Liver (tissue), 9 donors: ENCODE measurements around the gene IGFALS. TPM values are rescaled to one million over a fixed set of nuclear protein-coding genes. Genes with fewer than 3 reads are reported as not detected.

Experiments
- DNase-seq: peaks from one replicate; pipeline ENCODE4 v3.0.0-alpha.2; 2017; ENCODE audit warnings: low spot score
- H3K27ac ChIP-seq, 2 donors: one replicate each; pipeline ENCODE4 v1.7.0; 2013; ENCODE audit warnings: inconsistent platforms in 2 of 2, low read length in 2 of 2, control low read depth in 1 of 2, low read depth in 1 of 2, mild to moderate bottlenecking in 1 of 2
- H3K27me3 ChIP-seq, 4 donors: one replicate each; pipeline versions ENCODE4 v1.6.1 to v1.7.0; 2013; ENCODE audit warnings: low read length in 3 of 4, inconsistent platforms in 1 of 4, mild to moderate bottlenecking in 1 of 4, moderate library complexity in 1 of 4; ENCODE audit not compliant: control insufficient read depth in 4 of 4, insufficient read depth in 4 of 4
- H3K36me3 ChIP-seq, 4 donors: one replicate each; pipeline versions ENCODE4 v1.6.1 to v1.7.0; 2013; ENCODE audit warnings: low read length in 3 of 4, mild to moderate bottlenecking in 3 of 4, low read depth in 1 of 4, moderate library complexity in 1 of 4; ENCODE audit not compliant: control insufficient read depth in 4 of 4, insufficient read depth in 3 of 4
- H3K4me1 ChIP-seq, 4 donors: one replicate each; pipeline versions ENCODE4 v1.6.1 to v1.7.0; 2013; ENCODE audit warnings: low read length in 3 of 4, mild to moderate bottlenecking in 3 of 4, moderate library complexity in 1 of 4; ENCODE audit not compliant: control insufficient read depth in 4 of 4, insufficient read depth in 4 of 4
- H3K4me3 ChIP-seq, 3 donors: one replicate each; pipeline versions ENCODE4 v1.6.1 to v1.7.0; 2013; ENCODE audit warnings: low read length in 3 of 3, control low read depth in 1 of 3, low read depth in 1 of 3, mild to moderate bottlenecking in 1 of 3
- H3K9ac ChIP-seq, 2 donors: one replicate each; pipeline ENCODE4 v1.7.0; 2013; ENCODE audit warnings: low read length in 2 of 2, mild to moderate bottlenecking in 2 of 2, moderate library complexity in 2 of 2, control low read depth in 1 of 2, low read depth in 1 of 2
- H3K9me3 ChIP-seq, 4 donors: one replicate each; pipeline versions ENCODE4 v1.6.1 to v1.7.0; 2013; ENCODE audit warnings: low read length in 3 of 4; ENCODE audit not compliant: control insufficient read depth in 4 of 4
- EGR1 ChIP-seq, 2 donors: IDR thresholded peaks; 2 replicates each; pipeline ENCODE4 v1.6.1; 2016 to 2018; ENCODE audit warnings: antibody characterized with exemption in 2 of 2, low read depth in 2 of 2
- FOXA1 ChIP-seq: IDR thresholded peaks from 2 replicates; pipeline ENCODE4 v1.6.1; 2016; ENCODE audit warnings: antibody characterized with exemption
- FOXA2 ChIP-seq: IDR thresholded peaks from 2 replicates; pipeline ENCODE4 v1.6.1; 2016; ENCODE audit warnings: antibody characterized with exemption
- GABPA ChIP-seq, 2 donors: IDR thresholded peaks in 1 of 2; conservative IDR thresholded peaks in 1 of 2; 2 replicates each; pipeline ENCODE4 v1.6.1; 2016; ENCODE audit warnings: antibody characterized with exemption in 2 of 2, mild to moderate bottlenecking in 1 of 2, moderate library complexity in 1 of 2
- HNF4A ChIP-seq, 2 donors: conservative IDR thresholded peaks; 2 replicates each; pipeline ENCODE4 v1.6.1; 2016; ENCODE audit warnings: antibody characterized with exemption in 2 of 2, mild to moderate bottlenecking in 2 of 2
- HNF4G ChIP-seq: IDR thresholded peaks from 2 replicates; pipeline ENCODE4 v1.6.1; 2016; ENCODE audit warnings: antibody characterized with exemption
- JUND ChIP-seq, 2 donors: IDR thresholded peaks; 2 replicates each; pipeline ENCODE4 v1.6.1; 2016; ENCODE audit warnings: antibody characterized with exemption in 2 of 2
- NR2F2 ChIP-seq: IDR thresholded peaks from 2 replicates; pipeline ENCODE4 v1.6.1; 2016; ENCODE audit warnings: antibody characterized with exemption
- RAD21 ChIP-seq, 2 donors: IDR thresholded peaks; 2 replicates each; pipeline ENCODE4 v1.6.1; 2016; ENCODE audit warnings: antibody characterized with exemption in 2 of 2, mild to moderate bottlenecking in 2 of 2
- RXRA ChIP-seq, 2 donors: IDR thresholded peaks; 2 replicates each; pipeline ENCODE4 v1.6.1; 2017 to 2018; ENCODE audit warnings: antibody characterized with exemption in 2 of 2, mild to moderate bottlenecking in 1 of 2
- SP1 ChIP-seq: IDR thresholded peaks from 2 replicates; pipeline ENCODE4 v1.6.1; 2018; ENCODE audit warnings: antibody characterized with exemption, mild to moderate bottlenecking
- TAF1 ChIP-seq: conservative IDR thresholded peaks from 2 replicates; pipeline ENCODE4 v1.6.1; 2016; ENCODE audit warnings: antibody characterized with exemption, mild to moderate bottlenecking
- YY1 ChIP-seq: IDR thresholded peaks from 2 replicates; pipeline ENCODE4 v1.6.1; 2016; ENCODE audit warnings: antibody characterized with exemption, mild to moderate bottlenecking
- WGBS: extraction: QIAGEN DNeasy Blood & Tissue Kit; methylation state at CpG from one replicate; pipeline ENCODE4 v1.1.7; 2013; 5-methylcytosine and 5-hydroxymethylcytosine counted together
- polyA plus RNA-seq, 2 donors: library from polyadenylated mRNA; stranded (reverse) in 1 of 2; unstranded in 1 of 2; fragments of 200-250 nt in 1 of 2; fragments of >200 nt in 1 of 2; fragmentation: Nextera tagmentation in 1 of 2; extraction: Ambion mirVana in 1 of 2; gene quantifications; one replicate each; pipeline versions ENCODE4 v1.2.1 to v1.2.3, GENCODE V29; 2013 to 2015
- total RNA-seq, 2 donors: library from RNA; depleted of rRNA; stranded (reverse); fragments of >200 nt; gene quantifications; one replicate each; pipeline ENCODE4 v1.2.3, GENCODE V29; 2014
- TF ChIP-seq, protein P1 (sequence below): IDR thresholded peaks from 2 replicates; pipeline ENCODE4 v1.6.1; 2016; ENCODE audit warnings: antibody characterized with exemption, mild to moderate bottlenecking
- TF ChIP-seq, protein P2 (sequence below): IDR thresholded peaks from 2 replicates; pipeline ENCODE4 v1.6.1; 2016; ENCODE audit warnings: antibody characterized with exemption
- TF ChIP-seq, protein P3 (sequence below): fragments of 150-350 bp; IDR thresholded peaks from 2 replicates; pipeline ENCODE4 v1.5.1; 2017; ENCODE audit warnings: improper control_type of control experiment, low read depth, low read length; ENCODE audit not compliant: missing input control
- TF ChIP-seq, protein P4 (sequence below): IDR thresholded peaks from 2 replicates; pipeline ENCODE4 v1.6.1; 2016; ENCODE audit warnings: antibody characterized with exemption
- TF ChIP-seq, protein P5 (sequence below): IDR thresholded peaks from 2 replicates; pipeline ENCODE4 v1.6.1; 2016; ENCODE audit warnings: antibody characterized with exemption
- donor health status: healthy.
- donor health status: healthy.
- donor health status: healthy.
- donor health status: healthy.
- donor health status: healthy.

IGFALS gene
- total and polyA plus RNA-seq, 4 donors, result 19.8 to 161 (median 68.4) TPM

DNA sequence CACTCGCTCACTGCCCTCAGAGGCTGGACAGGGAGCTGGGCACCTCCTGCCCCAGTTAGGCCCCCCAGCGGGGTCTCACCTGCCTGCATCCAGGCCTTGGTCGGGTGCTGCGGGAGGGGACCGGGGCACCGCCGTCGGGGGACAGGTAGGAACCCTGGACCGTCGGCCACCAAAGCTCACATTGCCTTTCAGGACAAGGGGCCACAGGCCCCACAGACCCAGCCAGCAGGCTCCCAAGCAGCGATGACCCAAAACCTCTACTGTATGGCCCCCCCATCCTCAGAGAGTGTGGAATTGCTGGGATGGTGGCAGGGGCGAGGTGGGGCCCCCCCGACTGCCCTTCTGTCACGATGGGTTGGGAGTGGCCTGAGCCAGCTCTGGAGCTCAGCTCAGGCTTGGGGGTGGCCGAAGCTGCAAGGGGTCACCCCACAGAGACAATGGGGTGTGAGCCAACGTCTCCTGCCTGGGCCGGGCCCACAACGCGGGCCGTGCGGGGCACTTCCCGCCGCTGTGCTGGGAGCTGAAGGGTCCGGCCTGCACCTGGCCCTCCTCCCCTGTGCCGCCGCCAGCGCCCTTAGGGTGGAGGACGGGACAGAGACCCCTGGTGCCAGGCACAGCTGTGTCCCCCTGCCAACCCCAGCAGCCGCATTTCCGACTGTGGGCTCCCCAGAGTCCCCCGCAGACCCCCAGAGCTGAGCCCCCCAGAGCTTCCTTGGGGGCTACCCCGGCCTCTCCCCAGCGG is 498 bp downstream of the IGFALS start:
- Histone ChIP-seq H3K27me3 (no peaks in the 10 kb centered on the region), H3K4me1 (peaks cover 20 to 66% (median 47%) of the 10 kb centered on the region in 4 donors), H3K36me3 (peaks cover 0 to 27% (median 4%) of the 10 kb centered on the region in 4 donors), H3K9me3 (no peaks in the 10 kb centered on the region), H3K9ac (peak overlapping the region in 1 of 2 donors; percentile 71), H3K27ac (peak overlapping the region; percentile 64 to 76), H3K4me3 (peak overlapping the region; percentile 63 to 73 (median 70))
- 42% methylated on average over 33 of the region's 33 CpGs for WGBS
- no peak for DNase-seq
- no peak for TF ChIP-seq SP1
- TF ChIP-seq FOXA1, result no peak
- TF ChIP-seq RXRA (IDR thresholded peaks at IDR 0.05), result no peak
- TF ChIP-seq, protein P1, sequence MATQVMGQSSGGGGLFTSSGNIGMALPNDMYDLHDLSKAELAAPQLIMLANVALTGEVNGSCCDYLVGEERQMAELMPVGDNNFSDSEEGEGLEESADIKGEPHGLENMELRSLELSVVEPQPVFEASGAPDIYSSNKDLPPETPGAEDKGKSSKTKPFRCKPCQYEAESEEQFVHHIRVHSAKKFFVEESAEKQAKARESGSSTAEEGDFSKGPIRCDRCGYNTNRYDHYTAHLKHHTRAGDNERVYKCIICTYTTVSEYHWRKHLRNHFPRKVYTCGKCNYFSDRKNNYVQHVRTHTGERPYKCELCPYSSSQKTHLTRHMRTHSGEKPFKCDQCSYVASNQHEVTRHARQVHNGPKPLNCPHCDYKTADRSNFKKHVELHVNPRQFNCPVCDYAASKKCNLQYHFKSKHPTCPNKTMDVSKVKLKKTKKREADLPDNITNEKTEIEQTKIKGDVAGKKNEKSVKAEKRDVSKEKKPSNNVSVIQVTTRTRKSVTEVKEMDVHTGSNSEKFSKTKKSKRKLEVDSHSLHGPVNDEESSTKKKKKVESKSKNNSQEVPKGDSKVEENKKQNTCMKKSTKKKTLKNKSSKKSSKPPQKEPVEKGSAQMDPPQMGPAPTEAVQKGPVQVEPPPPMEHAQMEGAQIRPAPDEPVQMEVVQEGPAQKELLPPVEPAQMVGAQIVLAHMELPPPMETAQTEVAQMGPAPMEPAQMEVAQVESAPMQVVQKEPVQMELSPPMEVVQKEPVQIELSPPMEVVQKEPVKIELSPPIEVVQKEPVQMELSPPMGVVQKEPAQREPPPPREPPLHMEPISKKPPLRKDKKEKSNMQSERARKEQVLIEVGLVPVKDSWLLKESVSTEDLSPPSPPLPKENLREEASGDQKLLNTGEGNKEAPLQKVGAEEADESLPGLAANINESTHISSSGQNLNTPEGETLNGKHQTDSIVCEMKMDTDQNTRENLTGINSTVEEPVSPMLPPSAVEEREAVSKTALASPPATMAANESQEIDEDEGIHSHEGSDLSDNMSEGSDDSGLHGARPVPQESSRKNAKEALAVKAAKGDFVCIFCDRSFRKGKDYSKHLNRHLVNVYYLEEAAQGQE, result no peak

DNA sequence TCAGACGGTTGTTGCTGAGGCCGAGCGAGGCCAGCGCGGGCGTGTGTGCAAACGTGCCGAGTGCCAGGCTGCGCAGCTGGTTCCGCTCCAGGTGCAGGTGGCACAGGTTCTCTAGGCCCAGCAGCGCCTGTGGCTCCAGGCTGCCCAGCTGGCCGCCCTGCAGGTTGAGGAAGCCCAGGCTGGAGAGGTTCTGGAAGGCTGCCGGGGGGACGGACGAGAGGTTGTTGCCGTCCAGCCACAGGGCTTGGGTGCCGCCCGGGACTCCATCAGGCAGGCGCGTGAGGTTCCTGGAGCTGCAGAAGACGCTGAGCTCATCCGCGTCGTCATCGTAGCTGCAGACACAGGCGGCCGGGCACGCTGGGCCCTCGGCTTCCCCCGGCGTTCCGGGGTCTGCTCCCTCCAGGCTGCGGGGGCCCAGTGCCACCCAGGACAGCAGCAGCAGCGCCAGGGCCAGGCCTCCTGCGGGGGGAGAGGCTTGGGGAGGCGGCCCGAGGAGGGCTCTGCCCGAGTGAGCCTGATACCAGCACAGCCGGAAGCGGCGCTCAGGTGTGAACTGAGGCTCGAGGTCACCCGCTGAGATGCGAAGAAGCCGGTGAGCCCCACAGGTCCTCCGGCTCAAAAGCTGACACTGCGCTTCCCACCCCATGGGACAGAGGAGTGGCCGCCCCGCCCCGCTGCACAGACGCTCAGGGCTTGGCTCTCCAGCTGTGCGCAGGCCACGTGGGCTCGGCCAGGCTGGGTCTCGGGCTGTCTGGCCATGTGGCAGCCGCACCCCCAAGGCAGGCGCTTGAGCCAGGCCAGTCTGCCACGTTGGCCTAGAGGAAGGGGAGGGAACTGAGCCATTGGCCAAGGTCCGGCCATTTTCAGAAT is 1.3 kb downstream of the IGFALS start:
- 56% methylated on average over 59 of the region's 59 CpGs for WGBS
- H3K27me3 ChIP-seq, result no peaks in the 10 kb centered on the region
- TF ChIP-seq, protein P2, sequence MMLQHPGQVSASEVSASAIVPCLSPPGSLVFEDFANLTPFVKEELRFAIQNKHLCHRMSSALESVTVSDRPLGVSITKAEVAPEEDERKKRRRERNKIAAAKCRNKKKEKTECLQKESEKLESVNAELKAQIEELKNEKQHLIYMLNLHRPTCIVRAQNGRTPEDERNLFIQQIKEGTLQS, result no peak
- no peak for TF ChIP-seq HNF4G
- TF ChIP-seq NR2F2, result no peak
- TF ChIP-seq RXRA (IDR thresholded peaks at IDR 0.05), result peak in 1 of 2 donors; percentile 9
- TF ChIP-seq JUND (IDR thresholded peaks at IDR 0.05), result no peak
- no peak for TF ChIP-seq TAF1
- TF ChIP-seq, protein P3, sequence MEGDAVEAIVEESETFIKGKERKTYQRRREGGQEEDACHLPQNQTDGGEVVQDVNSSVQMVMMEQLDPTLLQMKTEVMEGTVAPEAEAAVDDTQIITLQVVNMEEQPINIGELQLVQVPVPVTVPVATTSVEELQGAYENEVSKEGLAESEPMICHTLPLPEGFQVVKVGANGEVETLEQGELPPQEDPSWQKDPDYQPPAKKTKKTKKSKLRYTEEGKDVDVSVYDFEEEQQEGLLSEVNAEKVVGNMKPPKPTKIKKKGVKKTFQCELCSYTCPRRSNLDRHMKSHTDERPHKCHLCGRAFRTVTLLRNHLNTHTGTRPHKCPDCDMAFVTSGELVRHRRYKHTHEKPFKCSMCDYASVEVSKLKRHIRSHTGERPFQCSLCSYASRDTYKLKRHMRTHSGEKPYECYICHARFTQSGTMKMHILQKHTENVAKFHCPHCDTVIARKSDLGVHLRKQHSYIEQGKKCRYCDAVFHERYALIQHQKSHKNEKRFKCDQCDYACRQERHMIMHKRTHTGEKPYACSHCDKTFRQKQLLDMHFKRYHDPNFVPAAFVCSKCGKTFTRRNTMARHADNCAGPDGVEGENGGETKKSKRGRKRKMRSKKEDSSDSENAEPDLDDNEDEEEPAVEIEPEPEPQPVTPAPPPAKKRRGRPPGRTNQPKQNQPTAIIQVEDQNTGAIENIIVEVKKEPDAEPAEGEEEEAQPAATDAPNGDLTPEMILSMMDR, result peak; percentile 15
- no peak for TF ChIP-seq FOXA1
- TF ChIP-seq GABPA (IDR thresholded peaks at IDR 0.05 in 1 of 2, conservative IDR thresholded peaks at IDR 0.05 in 1 of 2), result no peak
- TF ChIP-seq FOXA2, result no peak
- no peak for TF ChIP-seq EGR1 (IDR thresholded peaks at IDR 0.05; ENCODE audit: low read depth in 2 of 2)
- TF ChIP-seq, protein P4, sequence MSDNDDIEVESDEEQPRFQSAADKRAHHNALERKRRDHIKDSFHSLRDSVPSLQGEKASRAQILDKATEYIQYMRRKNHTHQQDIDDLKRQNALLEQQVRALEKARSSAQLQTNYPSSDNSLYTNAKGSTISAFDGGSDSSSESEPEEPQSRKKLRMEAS, result peak; percentile 85
- TF ChIP-seq YY1, result peak; percentile 67
- TF ChIP-seq, protein P5, sequence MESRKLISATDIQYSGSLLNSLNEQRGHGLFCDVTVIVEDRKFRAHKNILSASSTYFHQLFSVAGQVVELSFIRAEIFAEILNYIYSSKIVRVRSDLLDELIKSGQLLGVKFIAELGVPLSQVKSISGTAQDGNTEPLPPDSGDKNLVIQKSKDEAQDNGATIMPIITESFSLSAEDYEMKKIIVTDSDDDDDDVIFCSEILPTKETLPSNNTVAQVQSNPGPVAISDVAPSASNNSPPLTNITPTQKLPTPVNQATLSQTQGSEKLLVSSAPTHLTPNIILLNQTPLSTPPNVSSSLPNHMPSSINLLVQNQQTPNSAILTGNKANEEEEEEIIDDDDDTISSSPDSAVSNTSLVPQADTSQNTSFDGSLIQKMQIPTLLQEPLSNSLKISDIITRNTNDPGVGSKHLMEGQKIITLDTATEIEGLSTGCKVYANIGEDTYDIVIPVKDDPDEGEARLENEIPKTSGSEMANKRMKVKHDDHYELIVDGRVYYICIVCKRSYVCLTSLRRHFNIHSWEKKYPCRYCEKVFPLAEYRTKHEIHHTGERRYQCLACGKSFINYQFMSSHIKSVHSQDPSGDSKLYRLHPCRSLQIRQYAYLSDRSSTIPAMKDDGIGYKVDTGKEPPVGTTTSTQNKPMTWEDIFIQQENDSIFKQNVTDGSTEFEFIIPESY, result no peak
- no peak for TF ChIP-seq HNF4A (conservative IDR thresholded peaks at IDR 0.05)
- TF ChIP-seq, protein P1, result no peak
- TF ChIP-seq SP1, result no peak
- TF ChIP-seq RAD21 (IDR thresholded peaks at IDR 0.05), result no peak
- H3K4me1 ChIP-seq, result peaks cover 20 to 66% (median 47%) of the 10 kb centered on the region in 4 donors
- DNase-seq, result no peak
- no peaks in the 10 kb centered on the region for H3K9me3 ChIP-seq
- H3K9ac ChIP-seq, result peak overlapping the region in 1 of 2 donors; percentile 71
- H3K4me3 ChIP-seq, result peak overlapping the region in 1 of 3 donors; percentile 70
- H3K36me3 ChIP-seq, result peaks cover 0 to 30% (median 4%) of the 10 kb centered on the region in 4 donors
- H3K27ac ChIP-seq, result peak overlapping the region; percentile 64 to 76
